ENCODE results near the gene CYP26B1. TPM values are rescaled to one million over a fixed set of nuclear protein-coding genes. Genes with fewer than 3 reads are reported as not detected.

CYP26B1 gene
- total and polyA plus RNA-seq, 3 donors from 2014 or later = 31.6 to 86.2 (median 42.1) TPM

GRCh38 chr2:72130659-72131360, 16.9 kb downstream of the CYP26B1 start:
- H3K4me3 ChIP-seq = no peak overlapping the region
- 46 to 80% methylated on average over 26 of the region's 26 CpGs for WGBS, 2 donors
- no peak overlapping the region for H3K27ac ChIP-seq
- intact Hi-C loops (cut with DNase I; ENCODE audit: low total_unique reads) = no loop called here
- H3K4me1 ChIP-seq = peaks cover 14% of the 10 kb centered on the region
- no peaks in the 10 kb centered on the region for H3K9me3 ChIP-seq
- TF ChIP-seq POLR2A (IDR thresholded peaks at IDR 0.05) (no peak), CTCF (IDR thresholded peaks at IDR 0.05) (no peak)
- no peaks in the 10 kb centered on the region for H3K36me3 ChIP-seq (ENCODE audit: low read depth, missing control alignments)
- no peaks in the 10 kb centered on the region for H3K27me3 ChIP-seq
- DNase-seq = no peak

- TF ChIP-seq POLR2A (IDR thresholded peaks at IDR 0.05) = no peak
- no peak for TF ChIP-seq CTCF (IDR thresholded peaks at IDR 0.05)
- Histone ChIP-seq H3K4me1 (peaks cover 14% of the 10 kb centered on the region), H3K36me3 (ENCODE audit: low read depth, missing control alignments) (no peaks in the 10 kb centered on the region), H3K9me3 (no peaks in the 10 kb centered on the region), H3K4me3 (no peak overlapping the region), H3K27me3 (no peaks in the 10 kb centered on the region), H3K27ac (no peak overlapping the region)
- WGBS, 2 donors = 80 to 85% methylated on average over 9 of the region's 9 CpGs
- DNase-seq = no peak
- intact Hi-C loops (cut with DNase I; ENCODE audit: low total_unique reads) = no loop called here
These were observed 17.9 kb downstream of the CYP26B1 start for GRCh38 chr2:72129681-72130340.

- Histone ChIP-seq H3K27me3 (no peaks in the 10 kb centered on the region), H3K4me1 (peaks cover 11% of the 10 kb centered on the region), H3K36me3 (ENCODE audit: low read depth, missing control alignments) (no peaks in the 10 kb centered on the region), H3K9me3 (no peaks in the 10 kb centered on the region), H3K4me3 (no peak overlapping the region), H3K27ac (no peak overlapping the region)
- TF ChIP-seq POLR2A (IDR thresholded peaks at IDR 0.05) (no peak), CTCF (IDR thresholded peaks at IDR 0.05) (no peak)
- DNase-seq = no peak
- intact Hi-C loops (cut with DNase I; ENCODE audit: low total_unique reads) = no loop called here
- 78 to 97% methylated on average over 11 of the region's 11 CpGs for WGBS, 2 donors
These were observed 18.8 kb downstream of the CYP26B1 start for GRCh38 chr2:72128843-72129227.

- DNase-seq = no peak
- Histone ChIP-seq H3K27ac (no peak overlapping the region), H3K36me3 (ENCODE audit: low read depth, missing control alignments) (no peaks in the 10 kb centered on the region), H3K4me3 (no peak overlapping the region), H3K27me3 (no peaks in the 10 kb centered on the region), H3K4me1 (peaks cover 11% of the 10 kb centered on the region), H3K9me3 (no peaks in the 10 kb centered on the region)
- intact Hi-C loops (cut with DNase I; ENCODE audit: low total_unique reads) = no loop called here
- TF ChIP-seq POLR2A (IDR thresholded peaks at IDR 0.05) (no peak), CTCF (IDR thresholded peaks at IDR 0.05) (no peak)
- 84 to 87% methylated on average over 14 to 22 of the region's 24 CpGs for WGBS, 2 donors
These were observed 19.4 kb downstream of the CYP26B1 start for GRCh38 chr2:72128059-72128842.

Data from testis (tissue), 3 donors.